Measurements from ENCODE around the gene ACOX1. TPM values are rescaled to one million over a fixed set of nuclear protein-coding genes. Genes with fewer than 3 reads are reported as not detected.

Gene ACOX1
- total RNA-seq, 1 donor from 2014 or later, result 23.3 TPM

- intact Hi-C loops (cut with micrococcal nuclease), result no loop called here
- Mint-ChIP-seq H3K9me3 (no peaks in the 10 kb centered on the region), H3K36me3 (ENCODE audit: low read depth) (peaks cover 2% of the 10 kb centered on the region), H3K4me3 (no peak overlapping the region), H3K4me1 (no peaks in the 10 kb centered on the region), H3K27me3 (no peaks in the 10 kb centered on the region), H3K27ac (no peak overlapping the region)
- ChIA-PET CTCF (interaction anchor here (0.6 to 3.5 kb wide), 7 partner anchors 10 to 293 kb away, joined by 3 to 17 read pairs (median 4); partner anchors contain the start of gene MRPL38), POLR2A (no interaction called here)
- no peak for TF ChIP-seq CTCF (IDR thresholded peaks at IDR 0.05)
- DNase-seq (no peak), ATAC-seq (ENCODE audit: low read depth) (no peak)
Measured at GRCh38 chr17:76008630-76009425, 29.9 kb upstream of the ACOX1 start.

- no peak overlapping the region for H3K4me3 Mint-ChIP-seq
- no peaks in the 10 kb centered on the region for H3K27me3 Mint-ChIP-seq
- H3K27ac Mint-ChIP-seq, result no peak overlapping the region
- H3K4me1 Mint-ChIP-seq, result no peaks in the 10 kb centered on the region
- intact Hi-C loops (cut with micrococcal nuclease), result no loop called here
- CTCF ChIA-PET, result interaction anchor here (0.6 to 3.5 kb wide), 5 partner anchors 11 to 293 kb away, joined by 3 to 17 read pairs (median 4); partner anchors contain the start of gene MRPL38
- no peak for ATAC-seq (ENCODE audit: low read depth)
- DNase-seq, result no peak
- POLR2A ChIA-PET, result no interaction called here
- TF ChIP-seq CTCF (IDR thresholded peaks at IDR 0.05), result no peak
- H3K9me3 Mint-ChIP-seq, result no peaks in the 10 kb centered on the region
- peaks cover 2% of the 10 kb centered on the region for H3K36me3 Mint-ChIP-seq (ENCODE audit: low read depth)
Measured at GRCh38 chr17:76008208-76008607, 29.2 kb upstream of the ACOX1 start.

- H3K27me3 Mint-ChIP-seq, result no peaks in the 10 kb centered on the region
- TF ChIP-seq CTCF (IDR thresholded peaks at IDR 0.05), result no peak
- no peak for DNase-seq
- no peak overlapping the region for H3K27ac Mint-ChIP-seq
- CTCF ChIA-PET, result interaction anchor here (0.6 to 3.5 kb wide), 4 partner anchors 102 to 294 kb away, joined by 3 to 17 read pairs (median 4); partner anchors contain the start of gene MRPL38
- intact Hi-C loops (cut with micrococcal nuclease), result no loop called here
- H3K4me3 Mint-ChIP-seq, result no peak overlapping the region
- H3K4me1 Mint-ChIP-seq, result no peaks in the 10 kb centered on the region
- no peaks in the 10 kb centered on the region for H3K9me3 Mint-ChIP-seq
- peaks cover 2% of the 10 kb centered on the region for H3K36me3 Mint-ChIP-seq (ENCODE audit: low read depth)
- ATAC-seq (ENCODE audit: low read depth), result no peak
- POLR2A ChIA-PET, result no interaction called here
Measured at GRCh38 chr17:76007850-76008165, 28.8 kb upstream of the ACOX1 start.

- ChIA-PET CTCF (interaction anchor here (2.2 to 3.5 kb wide), 2 partner anchors 102 to 273 kb away, joined by 5 to 17 read pairs; partner anchors contain the start of gene MRPL38), POLR2A (no interaction called here)
- Mint-ChIP-seq H3K27ac (no peak overlapping the region), H3K9me3 (no peaks in the 10 kb centered on the region), H3K36me3 (ENCODE audit: low read depth) (peaks cover 4% of the 10 kb centered on the region), H3K27me3 (no peaks in the 10 kb centered on the region), H3K4me1 (no peaks in the 10 kb centered on the region), H3K4me3 (no peak overlapping the region)
- TF ChIP-seq CTCF (IDR thresholded peaks at IDR 0.05), result no peak
- ATAC-seq (ENCODE audit: low read depth), result no peak
- intact Hi-C loops (cut with micrococcal nuclease), result no loop called here
- no peak for DNase-seq
Measured at GRCh38 chr17:76007131-76007849, 28.3 kb upstream of the ACOX1 start.

All from activated B cell treated with CpG ODN at 0.5 μM for 24 hours (primary cell).